ENCODE results near the gene BRF1.

DNA sequence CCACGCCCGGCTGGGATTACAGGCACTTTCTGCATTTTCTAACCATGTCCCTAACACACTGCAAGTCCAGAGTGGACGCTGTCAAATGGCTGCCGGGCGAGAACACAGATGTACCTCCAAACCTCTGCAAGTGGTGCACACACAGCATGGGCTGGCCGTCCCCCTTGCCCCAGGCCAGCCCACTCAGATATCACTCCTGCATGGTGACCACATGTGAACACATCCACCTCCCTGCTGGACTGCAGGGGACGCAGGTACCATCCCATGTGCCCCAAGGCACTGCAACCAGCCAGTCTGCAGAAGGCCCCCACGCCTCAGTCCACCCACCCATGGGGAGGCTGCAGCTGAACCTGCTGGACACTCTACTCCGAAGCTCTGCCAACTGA is 14.0 kb downstream of the BRF1 start:
- TF ChIP-seq, protein P1, sequence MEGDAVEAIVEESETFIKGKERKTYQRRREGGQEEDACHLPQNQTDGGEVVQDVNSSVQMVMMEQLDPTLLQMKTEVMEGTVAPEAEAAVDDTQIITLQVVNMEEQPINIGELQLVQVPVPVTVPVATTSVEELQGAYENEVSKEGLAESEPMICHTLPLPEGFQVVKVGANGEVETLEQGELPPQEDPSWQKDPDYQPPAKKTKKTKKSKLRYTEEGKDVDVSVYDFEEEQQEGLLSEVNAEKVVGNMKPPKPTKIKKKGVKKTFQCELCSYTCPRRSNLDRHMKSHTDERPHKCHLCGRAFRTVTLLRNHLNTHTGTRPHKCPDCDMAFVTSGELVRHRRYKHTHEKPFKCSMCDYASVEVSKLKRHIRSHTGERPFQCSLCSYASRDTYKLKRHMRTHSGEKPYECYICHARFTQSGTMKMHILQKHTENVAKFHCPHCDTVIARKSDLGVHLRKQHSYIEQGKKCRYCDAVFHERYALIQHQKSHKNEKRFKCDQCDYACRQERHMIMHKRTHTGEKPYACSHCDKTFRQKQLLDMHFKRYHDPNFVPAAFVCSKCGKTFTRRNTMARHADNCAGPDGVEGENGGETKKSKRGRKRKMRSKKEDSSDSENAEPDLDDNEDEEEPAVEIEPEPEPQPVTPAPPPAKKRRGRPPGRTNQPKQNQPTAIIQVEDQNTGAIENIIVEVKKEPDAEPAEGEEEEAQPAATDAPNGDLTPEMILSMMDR (IDR thresholded peaks at IDR 0.05; ENCODE audit: control extremely low read depth in 1 of 3, insufficient read depth in 1 of 3, low read depth in 1 of 3, low read length in 3 of 3) = no peak
- TF ChIP-seq TAF1 (IDR thresholded peaks at IDR 0.05; ENCODE audit: low read depth, low read length) (no peak), TCF12 (IDR thresholded peaks at IDR 0.05; ENCODE audit: low read depth, low read length) (no peak), EP300 (IDR thresholded peaks at IDR 0.05; ENCODE audit: borderline replicate concordance in 1 of 2, low read depth in 2 of 2, low read length in 2 of 2) (no peak), SP1 (IDR thresholded peaks at IDR 0.05; ENCODE audit: low read depth, low read length) (no peak)
